ENCODE measurements around the gene EEF1A2. TPM values are rescaled to one million over a fixed set of nuclear protein-coding genes. Genes with fewer than 3 reads are reported as not detected.

The EEF1A2 gene
- total and polyA plus RNA-seq, 10 donors: 0.39 to 1.4 (median 0.54) TPM

DNA sequence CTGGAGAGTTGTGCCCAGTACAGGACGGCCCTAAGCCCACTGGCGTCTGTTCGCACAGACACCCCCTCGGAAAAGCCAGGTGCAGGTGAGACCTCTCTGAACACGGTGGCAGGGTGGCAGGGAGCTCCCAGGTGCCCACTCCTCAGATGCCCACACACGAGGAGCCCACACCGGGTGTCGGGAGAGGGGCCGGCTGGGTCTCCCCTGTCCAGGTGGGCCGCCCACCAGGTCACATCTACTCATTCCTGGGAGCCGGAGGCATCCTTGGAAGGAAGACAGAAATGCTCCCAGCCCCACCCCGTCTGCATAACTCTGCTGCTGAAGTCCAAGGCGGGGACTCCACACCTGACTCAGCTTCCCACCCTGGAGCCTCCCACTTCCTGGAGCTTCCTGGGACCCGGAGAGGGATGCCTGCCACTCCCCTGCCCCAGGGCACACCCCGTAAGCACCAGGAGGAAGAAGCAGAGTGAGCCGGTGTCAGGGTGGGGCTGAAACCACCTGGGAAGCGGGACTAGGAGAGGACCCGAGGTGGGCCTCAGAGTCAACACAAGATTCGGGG is 46.2 kb upstream of the EEF1A2 start:
- Histone ChIP-seq H3K9me3 (no peaks in the 10 kb centered on the region), H3K27ac (no peak overlapping the region), H3K4me1 (peaks cover 5 to 87% (median 56%) of the 10 kb centered on the region in 6 donors), H3K27me3 (replicated peaks in 1 of 7) (peaks cover 0 to 40% (median 4%) of the 10 kb centered on the region in 7 donors), H3K36me3 (no peaks in the 10 kb centered on the region), H3K4me3 (no peak overlapping the region)
- no peak for DNase-seq
- TF ChIP-seq POLR2A (IDR thresholded peaks at IDR 0.05) (no peak), POLR2AphosphoS5 (IDR thresholded peaks at IDR 0.05) (no peak)
- TF ChIP-seq, protein P1, sequence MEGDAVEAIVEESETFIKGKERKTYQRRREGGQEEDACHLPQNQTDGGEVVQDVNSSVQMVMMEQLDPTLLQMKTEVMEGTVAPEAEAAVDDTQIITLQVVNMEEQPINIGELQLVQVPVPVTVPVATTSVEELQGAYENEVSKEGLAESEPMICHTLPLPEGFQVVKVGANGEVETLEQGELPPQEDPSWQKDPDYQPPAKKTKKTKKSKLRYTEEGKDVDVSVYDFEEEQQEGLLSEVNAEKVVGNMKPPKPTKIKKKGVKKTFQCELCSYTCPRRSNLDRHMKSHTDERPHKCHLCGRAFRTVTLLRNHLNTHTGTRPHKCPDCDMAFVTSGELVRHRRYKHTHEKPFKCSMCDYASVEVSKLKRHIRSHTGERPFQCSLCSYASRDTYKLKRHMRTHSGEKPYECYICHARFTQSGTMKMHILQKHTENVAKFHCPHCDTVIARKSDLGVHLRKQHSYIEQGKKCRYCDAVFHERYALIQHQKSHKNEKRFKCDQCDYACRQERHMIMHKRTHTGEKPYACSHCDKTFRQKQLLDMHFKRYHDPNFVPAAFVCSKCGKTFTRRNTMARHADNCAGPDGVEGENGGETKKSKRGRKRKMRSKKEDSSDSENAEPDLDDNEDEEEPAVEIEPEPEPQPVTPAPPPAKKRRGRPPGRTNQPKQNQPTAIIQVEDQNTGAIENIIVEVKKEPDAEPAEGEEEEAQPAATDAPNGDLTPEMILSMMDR (IDR thresholded peaks at IDR 0.05 in 8 of 11, conservative IDR thresholded peaks at IDR 0.05 in 3 of 11): no peak
- intact Hi-C loops (cut with DNase I; ENCODE audit: low total_unique reads): no loop called here
- 63 to 80% (median 74%) methylated on average over 7 to 19 of the region's 19 CpGs for WGBS, 5 donors

DNA sequence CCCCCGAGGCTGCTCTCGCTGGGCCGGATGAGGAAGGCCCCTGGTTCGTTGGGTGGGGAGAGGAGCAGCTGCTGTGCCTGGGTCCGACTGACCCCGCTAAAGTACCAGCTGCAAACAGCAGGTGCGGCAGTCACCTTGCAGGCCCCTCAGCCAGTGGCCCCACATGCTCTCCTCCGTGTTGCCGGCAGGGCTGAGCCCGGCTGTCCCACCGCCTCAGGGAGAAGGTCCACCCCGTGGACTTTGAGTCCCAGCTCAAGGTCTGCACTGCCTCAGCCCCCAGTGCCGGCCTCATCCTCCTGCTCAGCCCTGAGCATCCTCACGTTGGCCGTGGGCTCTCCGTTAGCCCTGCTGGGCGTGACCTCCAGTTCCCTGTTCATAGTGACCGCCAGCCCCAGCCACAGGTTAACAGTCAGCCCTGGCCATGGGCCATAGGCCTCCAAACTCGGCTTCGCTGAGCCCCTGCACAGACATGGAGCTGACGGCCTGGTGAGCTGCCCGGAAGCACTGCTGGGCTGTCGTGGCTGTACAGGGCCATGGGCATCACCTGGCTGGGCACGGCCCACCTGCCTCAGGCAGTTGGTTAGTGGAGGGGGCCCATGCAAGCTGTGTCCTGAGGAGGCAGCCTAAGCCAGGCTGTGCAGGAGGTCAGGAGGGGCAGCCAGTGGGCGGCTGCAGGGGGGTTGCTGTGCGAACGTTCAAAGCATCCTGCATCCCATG is 45.5 kb upstream of the EEF1A2 start:
- intact Hi-C loops (cut with DNase I; ENCODE audit: low total_unique reads): no loop called here

DNA sequence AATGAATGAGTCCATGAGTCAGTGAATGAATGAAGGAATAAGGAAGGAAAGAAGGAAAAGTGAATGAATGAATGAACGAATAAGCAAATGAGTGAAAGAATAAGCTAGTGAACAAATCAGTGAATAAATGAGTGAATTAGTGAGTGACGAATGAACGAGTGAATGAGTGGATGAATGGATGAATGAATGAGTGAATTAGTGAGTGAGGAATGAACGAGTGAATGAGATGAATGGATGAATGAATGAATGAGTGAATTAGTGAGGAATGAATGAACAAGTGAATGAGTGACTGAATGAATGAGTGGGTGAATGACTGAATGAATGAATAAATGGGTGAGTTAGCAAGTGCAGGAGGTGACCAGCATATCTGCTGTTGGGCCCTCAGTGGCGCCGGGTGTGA is 44.9 kb upstream of the EEF1A2 start:
- H3K9me3 ChIP-seq: no peaks in the 10 kb centered on the region
- no peaks in the 10 kb centered on the region for H3K36me3 ChIP-seq
- 82 to 93% (median 87%) methylated on average over 6 of the region's 6 CpGs for WGBS, 5 donors
- no peak overlapping the region for H3K27ac ChIP-seq
- peaks cover 0 to 27% (median 3%) of the 10 kb centered on the region in 7 donors for H3K27me3 ChIP-seq (replicated peaks in 1 of 7)
- no peak overlapping the region for H3K4me3 ChIP-seq
- intact Hi-C loops (cut with DNase I; ENCODE audit: low total_unique reads): no loop called here
- DNase-seq: no peak
- peaks cover 11 to 95% (median 64%) of the 10 kb centered on the region in 6 donors for H3K4me1 ChIP-seq
- TF ChIP-seq POLR2AphosphoS5 (IDR thresholded peaks at IDR 0.05) (no peak), POLR2A (IDR thresholded peaks at IDR 0.05) (no peak)
- TF ChIP-seq, protein P1 (IDR thresholded peaks at IDR 0.05 in 8 of 11, conservative IDR thresholded peaks at IDR 0.05 in 3 of 11): no peak

More for the DNA sequence above, 45.5 kb upstream of the EEF1A2 start:
- Histone ChIP-seq H3K4me3 (no peak overlapping the region), H3K27me3 (replicated peaks in 1 of 7) (peaks cover 0 to 34% (median 4%) of the 10 kb centered on the region in 7 donors), H3K4me1 (peaks cover 5 to 90% (median 59%) of the 10 kb centered on the region in 6 donors), H3K27ac (no peak overlapping the region), H3K36me3 (no peaks in the 10 kb centered on the region), H3K9me3 (no peaks in the 10 kb centered on the region)
- no peak for DNase-seq
- TF ChIP-seq, protein P1 (IDR thresholded peaks at IDR 0.05 in 8 of 11, conservative IDR thresholded peaks at IDR 0.05 in 3 of 11): no peak
- TF ChIP-seq POLR2A (IDR thresholded peaks at IDR 0.05) (no peak), POLR2AphosphoS5 (IDR thresholded peaks at IDR 0.05) (no peak)
- 63 to 85% (median 80%) methylated on average over 17 to 27 of the region's 27 CpGs for WGBS, 5 donors

DNA sequence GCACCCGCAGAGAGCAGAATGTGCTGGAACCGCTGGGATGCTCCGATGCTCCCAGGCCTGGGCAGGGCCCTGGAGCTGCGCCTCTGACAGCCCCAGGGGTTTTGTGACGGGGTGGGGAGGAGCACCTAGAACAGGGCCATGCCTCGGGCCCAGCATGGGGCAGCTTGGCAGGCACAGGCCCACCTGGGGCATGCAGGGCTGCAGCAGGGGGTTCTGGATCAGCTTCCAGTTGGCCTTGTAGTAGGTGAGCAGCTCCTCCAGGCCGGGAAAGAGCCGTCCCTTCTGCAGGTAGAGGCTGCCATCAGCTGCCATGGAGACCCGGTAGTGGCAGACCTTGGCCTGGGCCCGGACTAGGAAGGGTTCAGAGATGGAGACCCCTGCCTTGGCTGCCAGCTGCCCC is 44.2 kb upstream of the EEF1A2 start:
- Histone ChIP-seq H3K4me1 (peaks cover 13 to 95% (median 67%) of the 10 kb centered on the region in 6 donors), H3K36me3 (no peaks in the 10 kb centered on the region), H3K4me3 (peak overlapping the region in 1 of 8 donors; percentile 43), H3K27ac (peak overlapping the region in 5 of 8 donors; percentile 69 to 88 (median 84)), H3K9me3 (no peaks in the 10 kb centered on the region), H3K27me3 (replicated peaks in 1 of 7) (peaks cover 0 to 21% (median 0%) of the 10 kb centered on the region in 7 donors)
- 77 to 88% (median 82%) methylated on average over 3 to 10 of the region's 10 CpGs for WGBS, 5 donors
- DNase-seq: no peak
- intact Hi-C loops (cut with DNase I; ENCODE audit: low total_unique reads): no loop called here
- TF ChIP-seq POLR2AphosphoS5 (IDR thresholded peaks at IDR 0.05) (no peak), POLR2A (IDR thresholded peaks at IDR 0.05) (no peak)
- TF ChIP-seq, protein P1 (IDR thresholded peaks at IDR 0.05 in 8 of 11, conservative IDR thresholded peaks at IDR 0.05 in 3 of 11): no peak

Data from spleen (tissue), 11 donors.